H1 (cell line): ENCODE measurements around the gene BTN2A1. TPM values are rescaled to one million over a fixed set of nuclear protein-coding genes. Genes with fewer than 3 reads are reported as not detected.

Source experiments
- CTCF ChIA-PET: fragments of 300-600 bp; sonication (Branson Sonifier 250); formaldehyde crosslinking; loops from one replicate; lab custom pipeline; 2021; ENCODE audit not compliant: partially characterized antibody; lab: Charles Lee
- POLR2A ChIA-PET: fragments of 300-600 bp; sonication (Branson Sonifier 250); formaldehyde crosslinking; loops from one replicate; lab custom pipeline; 2021; ENCODE audit warnings: inconsistent platforms; ENCODE audit not compliant: partially characterized antibody; lab: Charles Lee
- DNase-seq, 2 experiments: peaks; one replicate each; pipeline versions ENCODE4 v3.0.0 to v3.0.0-alpha.2; 2010 to 2022; ENCODE audit warnings: low spot score in 2 of 2, low read depth in 1 of 2, mixed read lengths in 1 of 2
- FAIRE-seq: peaks from 2 replicates; lab custom pipeline; 2011; peaks lifted over from hg19 to GRCh38; lab: Jason Lieb, UNC
- H2AFZ ChIP-seq: 2 replicates; pipeline ENCODE4 v1.8.1; 2012; ENCODE audit warnings: low read length, inconsistent platforms
- H2AK5ac ChIP-seq: 2 replicates; pipeline ENCODE4 v1.6.1; 2013; ENCODE audit warnings: low read depth, low read length
- H2BK120ac ChIP-seq: replicated peaks from 2 replicates; pipeline ENCODE3; 2013; ENCODE audit warnings: low read depth, low read length, inconsistent platforms
- H2BK12ac ChIP-seq: 2 replicates; pipeline ENCODE4 v1.6.1; 2013; ENCODE audit warnings: low read depth, low read length
- H2BK15ac ChIP-seq: 2 replicates; pipeline ENCODE4 v1.6.1; 2013; ENCODE audit warnings: low read length
- H2BK20ac ChIP-seq: 2 replicates; pipeline ENCODE4 v1.6.1; 2013; ENCODE audit warnings: low read length
- H2BK5ac ChIP-seq: 2 replicates; pipeline ENCODE4 v1.6.1; 2013; ENCODE audit warnings: low read depth, low read length
- H3K14ac ChIP-seq: 2 replicates; pipeline ENCODE4 v1.6.1; 2013; ENCODE audit warnings: inconsistent platforms; ENCODE audit not compliant: insufficient read length
- H3K18ac ChIP-seq: 2 replicates; pipeline ENCODE4 v1.6.1; 2013; ENCODE audit warnings: low read length; ENCODE audit errors: extremely low read depth
- H3K23ac ChIP-seq: 2 replicates; pipeline ENCODE4 v1.6.1; 2013; ENCODE audit warnings: inconsistent platforms; ENCODE audit not compliant: insufficient read length
- H3K23me2 ChIP-seq: 2 replicates; pipeline ENCODE4 v1.6.1; 2013; ENCODE audit warnings: low read depth, low read length
- H3K27ac ChIP-seq: 2 replicates; pipeline ENCODE4 v1.6.1; 2011; ENCODE audit warnings: low read depth, low read length, inconsistent platforms
- H3K27me3 ChIP-seq, 4 experiments: replicated peaks in 1 of 4; 1 replicate in 1 of 4; 2 replicates in 3 of 4; pipeline versions ENCODE4 v1.6.1 to v1.8.1; 2011 to 2013; ENCODE audit warnings: low read length in 3 of 4, mild to moderate bottlenecking in 3 of 4, inconsistent platforms in 2 of 4, mixed read lengths in 2 of 4, moderate library complexity in 1 of 4; ENCODE audit not compliant: control insufficient read depth in 3 of 4, insufficient read depth in 3 of 4; ENCODE audit errors: extremely low read depth in 1 of 4
- H3K36me3 ChIP-seq, 4 experiments: 2 replicates each; pipeline versions ENCODE4 v1.6.1 to v1.8.1; 2011 to 2013; ENCODE audit warnings: mild to moderate bottlenecking in 4 of 4, low read length in 3 of 4, moderate library complexity in 2 of 4, control low read depth in 1 of 4, inconsistent platforms in 1 of 4; ENCODE audit not compliant: insufficient read depth in 4 of 4, control insufficient read depth in 2 of 4
- H3K4ac ChIP-seq: replicated peaks from 2 replicates; pipeline ENCODE3; 2013; ENCODE audit warnings: low read length, low read depth, mixed read lengths, inconsistent platforms; ENCODE audit not compliant: insufficient read length
- H3K4me1 ChIP-seq, 4 experiments: replicated peaks in 1 of 4; 1 replicate in 1 of 4; 2 replicates in 3 of 4; pipeline versions ENCODE4 v1.6.1 to v1.8.1; 2011 to 2013; ENCODE audit warnings: low read length in 3 of 4, inconsistent platforms in 2 of 4, mixed read lengths in 1 of 4; ENCODE audit not compliant: insufficient read depth in 4 of 4, control insufficient read depth in 3 of 4
- H3K4me2 ChIP-seq, 2 experiments: 2 replicates each; pipeline versions ENCODE4 v1.6.1 to v1.8.1; 2011 to 2013; ENCODE audit warnings: low read depth in 2 of 2, low read length in 2 of 2, control low read depth in 1 of 2, inconsistent platforms in 1 of 2, mild to moderate bottlenecking in 1 of 2; ENCODE audit not compliant: insufficient read depth in 1 of 2
- H3K4me3 ChIP-seq, 4 experiments: fragments of 200-600, 300-600 bp in 1 of 4; sonication (generic), shearing (Covaris generic), sonication (Bioruptor Twin) in 1 of 4; 2 replicates each; pipeline versions ENCODE4 v1.5.1 to v1.8.1; 2011 to 2016; ENCODE audit warnings: low read length in 4 of 4, low read depth in 3 of 4, control low read depth in 2 of 4, inconsistent platforms in 2 of 4, mild to moderate bottlenecking in 2 of 4, mixed read lengths in 1 of 4, moderate library complexity in 1 of 4; ENCODE audit not compliant: insufficient read depth in 2 of 4; ENCODE audit errors: extremely low read depth in 1 of 4
- H3K56ac ChIP-seq: replicated peaks from 2 replicates; pipeline ENCODE3; 2013; ENCODE audit warnings: low read depth, mild to moderate bottlenecking, mixed read lengths, low read length, inconsistent platforms; ENCODE audit not compliant: insufficient read length
- H3K79me1 ChIP-seq: 2 replicates; pipeline ENCODE4 v1.6.1; 2013; ENCODE audit warnings: low read depth, low read length, control low read depth
- H3K79me2 ChIP-seq, 2 experiments: 2 replicates each; pipeline versions ENCODE4 v1.6.1 to v1.8.1; 2012 to 2013; ENCODE audit warnings: low read length in 2 of 2, mild to moderate bottlenecking in 2 of 2, inconsistent platforms in 1 of 2; ENCODE audit not compliant: insufficient read depth in 2 of 2, control insufficient read depth in 1 of 2
- H3K9ac ChIP-seq, 4 experiments: replicated peaks in 1 of 4; 1 replicate in 1 of 4; 2 replicates in 3 of 4; pipeline versions ENCODE4 v1.6.1 to v1.8.1; 2011 to 2013; ENCODE audit warnings: low read depth in 3 of 4, low read length in 3 of 4, control low read depth in 2 of 4, mild to moderate bottlenecking in 2 of 4, moderate library complexity in 2 of 4, inconsistent platforms in 1 of 4; ENCODE audit errors: extremely low read depth in 1 of 4
- H3K9me3 ChIP-seq, 2 experiments: 2 replicates each; pipeline versions ENCODE4 v1.6.1 to v1.8.1; 2012 to 2013; ENCODE audit warnings: mild to moderate bottlenecking in 2 of 2, moderate library complexity in 2 of 2, control low read depth in 1 of 2, inconsistent platforms in 1 of 2, low read depth in 1 of 2, low read length in 1 of 2, mixed read lengths in 1 of 2; ENCODE audit not compliant: insufficient read depth in 2 of 2
- H4K20me1 ChIP-seq, 2 experiments: replicated peaks in 1 of 2; 2 replicates each; pipeline versions ENCODE3 to v1.8.1; 2011 to 2013; ENCODE audit warnings: inconsistent platforms in 2 of 2, low read length in 2 of 2, mild to moderate bottlenecking in 1 of 2; ENCODE audit not compliant: insufficient read depth in 2 of 2, control insufficient read depth in 1 of 2
- H4K5ac ChIP-seq: 2 replicates; pipeline ENCODE4 v1.6.1; 2013; ENCODE audit warnings: low read length, low read depth, mixed read lengths, inconsistent platforms; ENCODE audit not compliant: insufficient read length
- H4K8ac ChIP-seq: 2 replicates; pipeline ENCODE4 v1.8.0; 2013; ENCODE audit warnings: mild to moderate bottlenecking, moderate library complexity, low read length, inconsistent platforms; ENCODE audit not compliant: insufficient read depth; ENCODE audit errors: extremely low read depth
- H4K91ac ChIP-seq: replicated peaks from 2 replicates; pipeline ENCODE3; 2013; ENCODE audit warnings: low read length, mixed read lengths, inconsistent platforms; ENCODE audit not compliant: insufficient read length
- ASH2L ChIP-seq: fragments of 200-600, 300-600 bp; sonication (generic); IDR thresholded peaks from one replicate; pipeline ENCODE4 v1.7.1; 2017; ENCODE audit warnings: low read length
- CTCF ChIP-seq, 3 experiments: IDR thresholded peaks; 1 replicate in 2 of 3; 2 replicates in 1 of 3; pipeline versions ENCODE4 v1.5.1 to v1.6.1; 2011; ENCODE audit warnings: low read length in 3 of 3, mild to moderate bottlenecking in 3 of 3, inconsistent platforms in 2 of 3, low read depth in 1 of 3, moderate library complexity in 1 of 3; ENCODE audit not compliant: insufficient read depth in 1 of 3; ENCODE audit errors: control extremely low read depth in 1 of 3
- GTF2F1 ChIP-seq: IDR thresholded peaks from 2 replicates; pipeline ENCODE4 v1.6.1; 2012; ENCODE audit warnings: low read depth, low read length, improper control_type of control experiment, borderline replicate concordance
- KDM4A ChIP-seq: IDR thresholded peaks from one replicate; pipeline ENCODE4 v1.7.1; 2012; ENCODE audit warnings: low read depth, mild to moderate bottlenecking, moderate library complexity, low read length, inconsistent platforms; ENCODE audit not compliant: severe bottlenecking
- RAD21 ChIP-seq, 2 experiments: IDR thresholded peaks in 1 of 2; conservative IDR thresholded peaks in 1 of 2; 2 replicates each; pipeline ENCODE4 v1.6.1; 2011; ENCODE audit warnings: low read depth in 2 of 2, low read length in 2 of 2, improper control_type of control experiment in 1 of 2, inconsistent platforms in 1 of 2, mild to moderate bottlenecking in 1 of 2, moderate library complexity in 1 of 2
- SP4 ChIP-seq: IDR thresholded peaks from 2 replicates; pipeline ENCODE4 v1.6.1; 2012; ENCODE audit warnings: low read length, inconsistent platforms
- TAF1 ChIP-seq: IDR thresholded peaks from 2 replicates; pipeline ENCODE4 v1.6.1; 2011; ENCODE audit warnings: mild to moderate bottlenecking, low read depth, low read length
- TEAD4 ChIP-seq: IDR thresholded peaks from 2 replicates; pipeline ENCODE4 v1.6.1; 2012; ENCODE audit warnings: low read depth, low read length, inconsistent platforms, mixed read lengths
- whole genome bisulfite sequencing, 2 experiments: shearing (Covaris generic) in 1 of 2; methylation state at CpG; one replicate each; pipeline versions ENCODE4 v1.1.6 to v1.1.7; 2013 to 2015; ENCODE audit warnings: low lambda C conversion rate in 2 of 2, mixed read lengths in 2 of 2, inconsistent platforms in 1 of 2, low coverage in 1 of 2, missing lambda C conversion rate in 1 of 2; ENCODE audit not compliant: insufficient replicate concordance in 2 of 2, insufficient coverage in 1 of 2, insufficient read length in 1 of 2; ENCODE audit errors: extremely low coverage in 1 of 2, missing lambda C conversion rate in 1 of 2; 5-methylcytosine and 5-hydroxymethylcytosine counted together
- polyA plus RNA-seq, 7 experiments: library from polyadenylated mRNA; depleted of rRNA in 3 of 7; stranded (reverse) in 5 of 7; unstranded in 2 of 7; fragments of >200 nt in 5 of 7; fragments of 200-250 nt in 2 of 7; gene quantifications; 1 replicate in 5 of 7; 2 replicates in 1 of 7; 4 replicates in 1 of 7; pipeline versions ENCODE4 v1.2.1 to v1.2.3, GENCODE V29; 2011 to 2013; ENCODE audit warnings: missing spikeins in 2 of 7, mixed read lengths in 2 of 7
- total RNA-seq: library from RNA; stranded (reverse); fragmentation: NEBNext Ultra II Directional; extraction: Animal tissue kit (Norgen Biotek cat#: 25700); gene quantifications from 2 replicates; pipeline ENCODE4 v1.2.1, GENCODE V29; 2021

BTN2A1 gene
- total and polyA plus RNA-seq, 2 of the 8 experiments (the other 6 are each of a cell fraction or from before 2014, with no cell fraction given), result 8.7 to 11.0 TPM

GRCh38 chr6:26420688-26421171 is 37.0 kb upstream of the BTN2A1 start:
- Histone ChIP-seq H3K23ac (no peak overlapping the region), H3K36me3 (no peaks in the 10 kb centered on the region; a peak in 1 of 8 replicates), H3K18ac (peak overlapping the region; percentile 64; the same call in 1 of the 2 replicates), H3K27ac (peak overlapping the region; percentile 46; the same call in 1 of the 2 replicates), H4K91ac (no peak overlapping the region), H3K79me1 (no peaks in the 10 kb centered on the region), H3K4me2 (peak overlapping the region; percentile 66 to 83), H3K4me3 (peak overlapping the region; percentile 71 to 89 (median 82)), H3K56ac (no peak overlapping the region), H3K23me2 (peaks cover 3% of the 10 kb centered on the region; the same call in 1 of the 2 replicates), H3K9me3 (peaks cover 9 to 11% of the 10 kb centered on the region in 2 experiments; a peak in 3 of 4 replicates), H3K4me1 (peaks cover 0 to 7% (median 1%) of the 10 kb centered on the region in 4 experiments; a peak in 2 of 7 replicates), H4K8ac (no peak overlapping the region), H3K9ac (peak overlapping the region in 3 of 4 experiments; percentile 30 to 86 (median 56); a peak in 4 of 7 replicates), H3K4ac (no peak overlapping the region), H2BK15ac (no peak overlapping the region), H2BK12ac (no peak overlapping the region; the same call in 1 of the 2 replicates), H4K5ac (peak overlapping the region; percentile 58), H2BK120ac (no peak overlapping the region), H2AK5ac (no peak overlapping the region), H2AFZ (peak overlapping the region; percentile 97), H4K20me1 (no peaks in the 10 kb centered on the region), H2BK5ac (peak overlapping the region; percentile 22; the same call in 1 of the 2 replicates), H3K14ac (no peak overlapping the region), H3K79me2 (no peaks in the 10 kb centered on the region), H2BK20ac (0 out of 2 replicates have a peak overlapping the region, but pooled peaks have one; percentile 21), H3K27me3 (no peaks in the 10 kb centered on the region)
- ChIA-PET CTCF (interaction anchor here (0.6 to 3.1 kb wide), 11 partner anchors 9 to 372 kb away, joined by 3 to 15 read pairs (median 4); partner anchors contain the start of gene BTN2A2), POLR2A (interaction anchor here (0.8 to 1.5 kb wide), 3 partner anchors 9 to 79 kb away, joined by 3 to 4 read pairs (median 3); no protein-coding TSS in a partner anchor)
- DNase-seq (peak in 1 of 2 experiments; percentile 66), FAIRE-seq (peak; percentile 78)
- 14% methylated on average over 4 of the region's 4 CpGs; no CpG with 5 or more reads in 1 of the 2 experiments for WGBS, 2 experiments
- peak; percentile 44 for TF ChIP-seq KDM4A
- TF ChIP-seq CTCF (IDR thresholded peaks at IDR 0.05; ENCODE audit: control extremely low read depth in 1 of 3, insufficient read depth in 1 of 3, low read depth in 1 of 3, low read length in 3 of 3), result peak; percentile 42 to 65 (median 43)
- no peak for TF ChIP-seq GTF2F1
- peak; percentile 2 for TF ChIP-seq ASH2L
- peak; percentile 38 to 48; a peak in 3 of 4 replicates for TF ChIP-seq RAD21 (IDR thresholded peaks at IDR 0.05 in 1 of 2, conservative IDR thresholded peaks at IDR 0.05 in 1 of 2; ENCODE audit: low read depth in 2 of 2, low read length in 2 of 2)
- TF ChIP-seq TAF1, result peak; percentile 19; the same call in 1 of the 2 replicates
- 0 out of 2 replicates have a peak, but pooled peaks have one; percentile 47 for TF ChIP-seq SP4
- TF ChIP-seq TEAD4, result 0 out of 2 replicates have a peak, but pooled peaks have one; percentile 13
